GM18519 (cell line): ENCODE results near the gene NTRK2.

Experiments
- ATAC-seq: cut with Tn5 transposase; IDR thresholded peaks from one replicate; pipeline ENCODE4 v1.9.1; 2021; ENCODE audit warnings: mild to moderate bottlenecking, moderate library complexity; ENCODE audit not compliant: unreplicated experiment, low FRiP score

The NTRK2 gene

GRCh38 chr9:84955155-84955554 lies 285.6 kb downstream of the NTRK2 start:
- ATAC-seq = no peak

- ATAC-seq = no peak
Measured at GRCh38 chr9:84955971-84956370, 286.4 kb downstream of the NTRK2 start.

- ATAC-seq = no peak
Measured at GRCh38 chr9:84959339-84959738, 289.8 kb downstream of the NTRK2 start.

- no peak for ATAC-seq
Measured at GRCh38 chr9:84966876-84967830, 297.6 kb downstream of the NTRK2 start.

- no peak for ATAC-seq
Measured at GRCh38 chr9:84969084-84969483, 299.6 kb downstream of the NTRK2 start.

- ATAC-seq = no peak
Measured at GRCh38 chr9:84969736-84970135, 300.2 kb downstream of the NTRK2 start.

- ATAC-seq = no peak
Measured at GRCh38 chr9:84970432-84970831, 300.9 kb downstream of the NTRK2 start.

- no peak for ATAC-seq
Measured at GRCh38 chr9:84971571-84971970, 302.0 kb downstream of the NTRK2 start.

- no peak for ATAC-seq
Measured at GRCh38 chr9:84974258-84974657, 304.7 kb downstream of the NTRK2 start.

GRCh38 chr9:84974855-84975254 lies 305.3 kb downstream of the NTRK2 start:
- ATAC-seq = no peak

GRCh38 chr9:84975926-84976325 lies 306.4 kb downstream of the NTRK2 start:
- ATAC-seq = no peak

GRCh38 chr9:84978661-84979060 lies 309.1 kb downstream of the NTRK2 start:
- no peak for ATAC-seq

- no peak for ATAC-seq
Measured at GRCh38 chr9:84983749-84984148, 314.2 kb downstream of the NTRK2 start.

- ATAC-seq = no peak
Measured at GRCh38 chr9:84988621-84989020, 319.1 kb downstream of the NTRK2 start.

- ATAC-seq = no peak
Measured at GRCh38 chr9:84990416-84990815, 320.9 kb downstream of the NTRK2 start.

GRCh38 chr9:84990850-84991513 lies 321.5 kb downstream of the NTRK2 start:
- no peak for ATAC-seq

GRCh38 chr9:84991514-84991870 lies 322.0 kb downstream of the NTRK2 start:
- no peak for ATAC-seq

- no peak for ATAC-seq
Measured at GRCh38 chr9:84992381-84992780, 322.9 kb downstream of the NTRK2 start.

GRCh38 chr9:84993105-84993504 lies 323.6 kb downstream of the NTRK2 start:
- no peak for ATAC-seq

- no peak for ATAC-seq
Measured at GRCh38 chr9:84996029-84996428, 326.5 kb downstream of the NTRK2 start.

GRCh38 chr9:84996716-84997115 lies 327.2 kb downstream of the NTRK2 start:
- ATAC-seq = no peak

GRCh38 chr9:84997472-84997871 lies 327.9 kb downstream of the NTRK2 start:
- no peak for ATAC-seq
